Loucy (cell line): ENCODE data around the gene ADAT3.

Experiments used
- H2AFZ ChIP-seq: fragments of 200-600 bp; sonication (generic); 2 replicates; pipeline ENCODE4 v1.6.0; 2016; ENCODE audit warnings: antibody characterized with exemption, mild to moderate bottlenecking, low read length, moderate library complexity
- H3F3A ChIP-seq: fragments of 200-600 bp; 2 replicates; pipeline ENCODE4 v1.6.0; 2016; ENCODE audit warnings: antibody characterized with exemption, low read depth, mild to moderate bottlenecking
- H3K27me3 ChIP-seq: fragments of 200-600 bp; sonication (generic); 2 replicates; pipeline ENCODE4 v1.6.1; 2014; ENCODE audit warnings: low read length, mild to moderate bottlenecking; ENCODE audit not compliant: insufficient read depth, poor library complexity, severe bottlenecking
- H3K36me3 ChIP-seq: fragments of 200-600 bp; sonication (generic); 2 replicates; pipeline ENCODE4 v1.6.1; 2016; ENCODE audit warnings: low read length; ENCODE audit not compliant: insufficient read depth
- H3K4me1 ChIP-seq: fragments of 200-600 bp; sonication (generic); 2 replicates; pipeline ENCODE4 v1.5.1; 2014; ENCODE audit warnings: low read length, mild to moderate bottlenecking; ENCODE audit not compliant: insufficient read depth, poor library complexity, severe bottlenecking
- H3K4me2 ChIP-seq: fragments of 200-600 bp; sonication (generic); 2 replicates; pipeline ENCODE4 v1.6.0; 2014; ENCODE audit warnings: antibody characterized with exemption, low read length, low read depth, mild to moderate bottlenecking; ENCODE audit not compliant: poor library complexity, severe bottlenecking
- H3K4me3 ChIP-seq: fragments of 200-600 bp; sonication (generic); 2 replicates; pipeline ENCODE4 v1.5.1; 2014; ENCODE audit warnings: low read length, mild to moderate bottlenecking, mixed read lengths; ENCODE audit not compliant: poor library complexity, severe bottlenecking
- H3K79me2 ChIP-seq: fragments of 200-600 bp; sonication (generic); 2 replicates; pipeline ENCODE4 v1.6.1; 2014; ENCODE audit warnings: low read length; ENCODE audit not compliant: insufficient read depth
- H3K9ac ChIP-seq: fragments of 200-600 bp; sonication (generic); 2 replicates; pipeline ENCODE4 v1.6.0; 2014; ENCODE audit warnings: mild to moderate bottlenecking, low read depth, low read length, moderate library complexity; ENCODE audit not compliant: poor library complexity, severe bottlenecking
- H3K9me2 ChIP-seq: fragments of 200-600 bp; sonication (generic); replicated peaks from 2 replicates; pipeline ENCODE4 v1.6.1; 2016; ENCODE audit warnings: low read depth, low read length, mixed read lengths
- H3K9me3 ChIP-seq: fragments of 200-600 bp; sonication (generic); 2 replicates; pipeline ENCODE4 v1.6.1; 2014; ENCODE audit warnings: mild to moderate bottlenecking, antibody characterized with exemption, low read length, low read depth; ENCODE audit not compliant: insufficient read depth
- H4K20me1 ChIP-seq: fragments of 200-600 bp; sonication (generic); 2 replicates; pipeline ENCODE4 v1.6.0; 2014; ENCODE audit warnings: antibody characterized with exemption, low read length, mild to moderate bottlenecking; ENCODE audit not compliant: insufficient read depth, poor library complexity, severe bottlenecking
- CTCF ChIP-seq: fragments of 200-600 bp; sonication (generic); conservative IDR thresholded peaks from 2 replicates; pipeline ENCODE4 v1.5.1; 2014; ENCODE audit warnings: mild to moderate bottlenecking, antibody characterized with exemption, low read length
- EZH2phosphoT487 ChIP-seq: fragments of 200-600 bp; IDR thresholded peaks from 2 replicates; pipeline ENCODE4 v1.6.1; 2018; ENCODE audit warnings: antibody characterized with exemption, mild to moderate bottlenecking, moderate library complexity, borderline replicate concordance

The ADAT3 gene

GRCh38 chr19:1863328-1863637 is 41.9 kb upstream of the ADAT3 start, which contains the start of gene KLF16:
Gene KLF16 (minus strand): TSS chr19:1863579. CDS start chr19:1863497, 82 bp downstream.
- peak within 1 kb of the TSS; percentile 81 for H3K4me2 ChIP-seq
- no peaks in the 10 kb centered on the region for H3K36me3 ChIP-seq
- peaks cover 20% of the 10 kb centered on the region for H3K4me1 ChIP-seq
- H3K9me3 ChIP-seq: no peaks in the 10 kb centered on the region
- no peaks in the 10 kb centered on the region for H3K27me3 ChIP-seq
- H3F3A ChIP-seq: no peaks in the 10 kb centered on the region
- H3K9me2 ChIP-seq: no peaks in the 10 kb centered on the region
- no peak for TF ChIP-seq EZH2phosphoT487
- TF ChIP-seq CTCF: no peak
- H4K20me1 ChIP-seq: peaks cover 39% of the 10 kb centered on the region
- peak within 1 kb of the TSS; percentile 94 for H3K9ac ChIP-seq
- H3K79me2 ChIP-seq: peaks cover 53% of the 10 kb centered on the region
- peak within 1 kb of the TSS; percentile 91 for H2AFZ ChIP-seq
- peak within 1 kb of the TSS; percentile 95 for H3K4me3 ChIP-seq

- Histone ChIP-seq H2AFZ (peak overlapping the region; percentile 91), H3K4me1 (peaks cover 20% of the 10 kb centered on the region)
These were observed 41.3 kb upstream of the ADAT3 start for GRCh38 chr19:1863638-1864479.

GRCh38 chr19:1864480-1865171 is 40.6 kb upstream of the ADAT3 start:
- peaks cover 40% of the 10 kb centered on the region for H3K79me2 ChIP-seq
- peaks cover 29% of the 10 kb centered on the region for H4K20me1 ChIP-seq
- H3K4me1 ChIP-seq: peaks cover 18% of the 10 kb centered on the region
- H3K27me3 ChIP-seq: no peaks in the 10 kb centered on the region
- H2AFZ ChIP-seq: peak overlapping the region; percentile 91
- peak overlapping the region; percentile 94 for H3K9ac ChIP-seq
- H3K9me2 ChIP-seq: no peaks in the 10 kb centered on the region
- no peaks in the 10 kb centered on the region for H3K9me3 ChIP-seq
- peak overlapping the region; percentile 79 for H3K4me2 ChIP-seq
- H3K4me3 ChIP-seq: peak overlapping the region; percentile 91
- H3K36me3 ChIP-seq: no peaks in the 10 kb centered on the region
- TF ChIP-seq CTCF (peak; percentile 63), EZH2phosphoT487 (no peak)
- H3F3A ChIP-seq: no peaks in the 10 kb centered on the region

More at GRCh38 chr19:1863638-1864479, 41.3 kb upstream of the ADAT3 start:
- Histone ChIP-seq H3K9ac (peak overlapping the region; percentile 94), H3K9me2 (no peaks in the 10 kb centered on the region), H3K4me3 (peak overlapping the region; percentile 91), H3F3A (no peaks in the 10 kb centered on the region), H3K27me3 (no peaks in the 10 kb centered on the region), H3K36me3 (no peaks in the 10 kb centered on the region), H4K20me1 (peaks cover 34% of the 10 kb centered on the region), H3K79me2 (peaks cover 47% of the 10 kb centered on the region), H3K4me2 (peak overlapping the region; percentile 79), H3K9me3 (no peaks in the 10 kb centered on the region)
- TF ChIP-seq EZH2phosphoT487: no peak
- TF ChIP-seq CTCF: no peak
